IPS-18a (cell line): ENCODE results near the gene ZBTB12.
"Not testable (repeated sequence)": the region's sequence is repeated elsewhere in the genome, so short reads cannot be mapped to it uniquely, and the experiment has no call there.

Experiments used
- H3K27ac ChIP-seq: one replicate; pipeline ENCODE4 v1.5.1; 2013; ENCODE audit warnings: low read length
- H3K27me3 ChIP-seq: one replicate; pipeline ENCODE4 v1.6.1; 2013; ENCODE audit warnings: mild to moderate bottlenecking, low read length; ENCODE audit not compliant: control insufficient read depth, insufficient read depth
- H3K36me3 ChIP-seq: one replicate; pipeline ENCODE4 v1.6.1; 2013; ENCODE audit warnings: low read depth, low read length; ENCODE audit not compliant: control insufficient read depth
- H3K4me1 ChIP-seq: one replicate; pipeline ENCODE4 v1.6.1; 2013; ENCODE audit warnings: low read depth, low read length; ENCODE audit not compliant: control insufficient read depth
- H3K4me3 ChIP-seq: one replicate; pipeline ENCODE4 v1.5.1; 2013; ENCODE audit warnings: low read length
- H3K9ac ChIP-seq: one replicate; pipeline ENCODE4 v1.6.1; 2013; ENCODE audit warnings: mild to moderate bottlenecking, low read length, moderate library complexity
- H3K9me3 ChIP-seq: one replicate; pipeline ENCODE4 v1.6.1; 2013; ENCODE audit warnings: low read depth, low read length; ENCODE audit not compliant: control insufficient read depth

Gene ZBTB12

DNA sequence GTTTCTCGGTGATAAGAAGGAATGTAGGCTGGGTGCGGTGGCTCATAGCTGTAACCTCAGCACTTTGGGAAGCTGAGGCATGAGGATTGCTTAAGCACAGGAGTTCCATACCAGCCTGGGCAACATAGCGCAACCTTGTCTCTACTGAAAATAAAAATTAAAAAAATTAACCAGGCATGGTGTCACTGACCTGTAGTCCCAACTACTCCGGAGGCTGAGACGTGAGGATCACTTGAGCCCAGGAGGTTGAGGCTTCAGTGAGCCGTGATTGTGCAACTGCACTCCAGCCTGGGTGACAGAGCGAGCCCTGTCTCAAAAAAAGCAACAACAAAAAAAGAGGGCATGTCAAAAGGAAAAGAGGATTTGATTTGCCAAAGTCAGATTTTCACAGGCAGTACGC, 43.2 kb downstream of the ZBTB12 start:
- Histone ChIP-seq H3K36me3 (peaks cover 16% of the 10 kb centered on the region), H3K4me3 (no peak overlapping the region), H3K9me3 (no peaks in the 10 kb centered on the region), H3K4me1 (peaks cover 3% of the 10 kb centered on the region), H3K27ac (no peak overlapping the region), H3K9ac (no peak overlapping the region), H3K27me3 (peaks cover 5% of the 10 kb centered on the region)

DNA sequence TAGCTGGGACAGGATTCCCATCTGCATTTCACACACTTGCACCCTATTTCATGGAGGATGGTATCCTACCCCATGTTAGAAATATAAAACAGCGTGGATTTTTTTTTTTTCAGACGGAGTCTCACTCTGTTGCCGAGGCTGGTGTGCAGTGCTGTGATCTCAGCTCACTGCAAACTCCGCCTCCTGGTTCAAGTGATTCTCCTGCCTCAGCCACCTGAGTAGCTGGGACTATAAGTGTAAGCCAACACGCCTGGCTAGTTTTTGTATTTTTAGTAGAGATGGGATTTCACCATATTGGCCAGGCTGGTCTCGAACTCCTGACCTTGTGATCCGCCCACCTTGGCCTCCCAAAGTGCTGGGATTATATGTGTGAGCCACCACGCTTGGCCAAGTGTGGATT, 44.1 kb downstream of the ZBTB12 start:
- not testable (repeated sequence) for H3K9me3 ChIP-seq, H3K4me3 ChIP-seq, H3K9ac ChIP-seq, H3K4me1 ChIP-seq, H3K27ac ChIP-seq, H3K27me3 ChIP-seq
- H3K36me3 ChIP-seq, result peaks cover 16% of the 10 kb centered on the region

- H3K9ac ChIP-seq, H3K4me1 ChIP-seq, H3K4me3 ChIP-seq, H3K27me3 ChIP-seq, H3K27ac ChIP-seq, H3K36me3 ChIP-seq, H3K9me3 ChIP-seq: not testable (repeated sequence)
Measured at GRCh38 chr6:31851980-31852718, 49.7 kb downstream of the ZBTB12 start.

- no peaks in the 10 kb centered on the region for H3K4me1 ChIP-seq
- H3K27ac ChIP-seq, result no peak overlapping the region
- no peak overlapping the region for H3K9ac ChIP-seq
Measured at GRCh38 chr6:31851485-31851832, 50.4 kb downstream of the ZBTB12 start.

GRCh38 chr6:31850765-31851484, 51.0 kb downstream of the ZBTB12 start:
- Histone ChIP-seq H3K9me3 (no peaks in the 10 kb centered on the region), H3K36me3 (no peaks in the 10 kb centered on the region), H3K27ac (no peak overlapping the region), H3K27me3 (no peaks in the 10 kb centered on the region), H3K4me3 (no peak overlapping the region), H3K4me1 (no peaks in the 10 kb centered on the region), H3K9ac (no peak overlapping the region)

More at GRCh38 chr6:31851485-31851832, 50.4 kb downstream of the ZBTB12 start:
- no peak overlapping the region for H3K4me3 ChIP-seq
- no peaks in the 10 kb centered on the region for H3K9me3 ChIP-seq
- H3K36me3 ChIP-seq, result no peaks in the 10 kb centered on the region
- H3K27me3 ChIP-seq, result no peaks in the 10 kb centered on the region
